M059J (cell line): Measurements from ENCODE around the gene NFE2. TPM values are rescaled to one million over a fixed set of nuclear protein-coding genes. Genes with fewer than 3 reads are reported as not detected.
A peak's percentile ranks its signal among the peaks of the same experiment; 100 is the strongest.
"Not testable (repeated sequence)": the region's sequence is repeated elsewhere in the genome, so short reads cannot be mapped to it uniquely, and the experiment has no call there.

Experiments used
- DNase-seq: peaks from one replicate; pipeline ENCODE4 v3.0.0-alpha.2; 2012; ENCODE audit warnings: low read depth
- total RNA-seq: library from RNA; depleted of rRNA; stranded (reverse); fragments of >200 nt; shearing (Covaris generic); gene quantifications from 2 replicates; pipeline ENCODE4 v1.2.3, GENCODE V29; 2014

The NFE2 gene
- total RNA-seq, 1 experiment from 2014 or later, result 2.5 TPM

DNA sequence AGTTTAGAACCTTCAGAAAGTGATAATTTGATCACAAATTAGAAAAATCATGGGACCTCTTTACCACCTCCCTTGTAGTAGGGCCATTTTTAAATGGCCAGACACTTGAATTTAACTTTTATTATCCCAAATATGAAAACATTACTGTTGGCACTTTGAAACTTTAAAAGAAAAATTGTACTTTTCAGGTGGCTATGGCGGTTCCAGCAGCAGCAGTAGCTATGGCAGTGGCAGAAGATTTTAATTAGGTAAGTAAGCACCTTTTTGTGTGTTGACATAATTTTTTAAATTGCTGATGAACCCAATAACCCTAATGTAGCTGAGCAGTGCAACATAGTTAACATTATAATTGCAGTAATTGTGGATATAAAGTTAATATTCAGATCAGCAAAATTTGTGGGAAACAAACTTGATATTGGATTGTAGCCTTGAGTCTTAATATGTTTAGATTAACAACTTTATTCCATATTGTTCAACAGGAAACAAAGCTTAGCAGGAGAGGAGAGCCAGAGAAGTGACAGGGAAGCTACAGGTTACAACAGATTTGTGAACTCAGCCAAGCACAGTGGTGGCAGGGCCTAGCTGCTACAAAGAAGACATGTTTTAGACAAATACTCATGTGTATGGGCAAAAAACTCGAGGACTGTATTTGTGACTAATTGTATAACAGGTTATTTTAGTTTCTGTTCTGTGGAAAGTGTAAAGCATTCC is 16.6 kb downstream of the NFE2 start:
- DNase-seq, result not testable (repeated sequence)

DNA sequence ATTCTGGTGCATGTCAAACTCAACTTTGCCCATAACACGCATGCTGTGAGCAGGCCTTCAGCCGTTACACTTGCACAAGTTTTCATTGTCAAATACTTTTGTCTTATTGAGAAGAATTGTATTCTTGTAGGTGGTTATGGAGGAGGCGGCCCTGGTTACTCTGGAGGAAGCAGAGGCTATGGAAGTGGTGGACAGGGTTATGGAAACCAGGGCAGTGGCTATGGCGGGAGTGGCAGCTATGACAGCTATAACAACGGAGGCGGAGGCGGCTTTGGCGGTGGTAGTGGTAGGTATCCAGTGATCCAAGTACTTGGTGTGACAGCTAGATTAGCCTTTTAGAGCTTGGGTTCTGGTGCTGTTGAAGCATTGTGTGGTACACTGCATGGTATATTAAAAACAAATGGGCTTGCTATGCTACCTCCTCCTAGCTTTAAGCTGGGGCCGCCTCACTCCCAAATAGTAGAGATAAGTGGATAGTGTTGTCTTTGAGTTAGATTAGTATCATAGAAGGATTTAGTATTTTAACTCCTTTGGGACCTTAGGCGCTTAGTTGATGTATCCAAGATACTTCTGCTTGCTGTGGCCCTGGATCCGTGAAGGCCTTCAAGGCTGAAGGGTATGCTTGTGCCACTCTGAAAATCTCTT is 17.7 kb downstream of the NFE2 start:
- DNase-seq, result no peak

DNA sequence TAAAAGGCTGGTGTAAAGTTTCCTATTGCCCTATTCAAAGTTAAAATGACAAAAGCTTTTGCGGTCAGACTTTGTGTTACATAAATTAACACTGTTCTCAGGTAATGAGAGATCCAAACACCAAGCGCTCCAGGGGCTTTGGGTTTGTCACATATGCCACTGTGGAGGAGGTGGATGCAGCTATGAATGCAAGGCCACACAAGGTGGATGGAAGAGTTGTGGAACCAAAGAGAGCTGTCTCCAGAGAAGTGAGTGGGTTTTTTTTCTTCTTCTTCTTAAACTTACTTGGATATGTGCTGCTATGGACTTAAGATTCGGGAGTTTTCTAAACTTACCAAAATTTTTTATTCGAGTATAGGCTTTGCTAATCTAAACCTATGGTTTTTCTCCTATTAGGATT is 19.1 kb downstream of the NFE2 start:
- not testable (repeated sequence) for DNase-seq

DNA sequence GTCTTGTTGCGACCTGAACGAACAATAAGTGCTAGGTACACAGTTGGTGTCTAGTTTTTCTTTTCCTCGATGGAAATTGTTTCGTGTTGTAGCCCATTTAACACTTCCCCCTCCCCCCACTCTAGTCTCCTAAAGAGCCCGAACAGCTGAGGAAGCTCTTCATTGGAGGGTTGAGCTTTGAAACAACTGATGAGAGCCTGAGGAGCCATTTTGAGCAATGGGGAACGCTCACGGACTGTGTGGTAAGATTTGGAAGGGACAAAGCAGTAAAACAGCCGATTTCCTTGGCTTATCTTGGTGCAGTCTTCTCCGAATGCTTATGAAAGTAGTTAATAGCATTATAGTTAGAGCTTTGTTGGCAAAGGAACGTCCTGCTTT is 19.6 kb downstream of the NFE2 start:
- DNase-seq, result not testable (repeated sequence)

DNA sequence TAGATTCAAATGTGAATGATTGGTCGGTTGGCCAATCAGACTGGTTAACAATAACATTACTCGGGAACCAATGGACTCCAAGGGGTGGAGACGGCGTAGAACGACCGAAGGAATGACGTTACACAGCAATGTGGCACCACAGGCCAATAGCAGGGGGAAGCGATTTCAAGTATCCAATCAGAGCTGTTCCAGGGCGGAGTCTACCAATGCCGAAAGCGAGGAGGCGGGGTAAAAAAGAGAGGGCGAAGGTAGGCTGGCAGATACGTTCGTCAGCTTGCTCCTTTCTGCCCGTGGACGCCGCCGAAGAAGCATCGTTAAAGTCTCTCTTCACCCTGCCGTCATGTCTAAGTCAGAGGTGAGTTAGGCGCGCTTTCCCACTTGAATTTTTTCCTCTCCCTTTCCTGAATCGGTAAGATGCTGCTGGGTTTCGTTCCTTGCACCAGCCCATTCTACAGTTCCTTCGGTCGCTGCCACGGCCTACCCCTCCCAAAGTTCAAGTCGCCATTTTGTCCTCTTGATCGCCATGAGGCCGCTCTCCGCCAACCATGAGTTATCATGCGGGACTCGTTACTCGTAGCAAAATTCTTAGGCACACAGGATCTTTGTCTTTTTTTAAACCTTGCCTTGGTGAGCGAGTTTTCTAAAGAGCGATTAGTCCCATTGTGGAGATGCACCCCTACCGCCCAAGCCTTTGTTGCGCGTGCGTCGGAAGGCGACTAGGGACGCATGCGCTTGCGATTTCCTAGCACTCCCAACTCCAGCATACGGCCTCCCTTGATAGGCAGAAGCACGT is 20.2 kb downstream of the NFE2 start, which contains the start of gene HNRNPA1:
TSS of gene HNRNPA1 (plus strand) at position 259 of the 793 bp plus-strand sequence. CDS start at position 341, 82 bp downstream.
- peak; percentile 99 for DNase-seq

DNA sequence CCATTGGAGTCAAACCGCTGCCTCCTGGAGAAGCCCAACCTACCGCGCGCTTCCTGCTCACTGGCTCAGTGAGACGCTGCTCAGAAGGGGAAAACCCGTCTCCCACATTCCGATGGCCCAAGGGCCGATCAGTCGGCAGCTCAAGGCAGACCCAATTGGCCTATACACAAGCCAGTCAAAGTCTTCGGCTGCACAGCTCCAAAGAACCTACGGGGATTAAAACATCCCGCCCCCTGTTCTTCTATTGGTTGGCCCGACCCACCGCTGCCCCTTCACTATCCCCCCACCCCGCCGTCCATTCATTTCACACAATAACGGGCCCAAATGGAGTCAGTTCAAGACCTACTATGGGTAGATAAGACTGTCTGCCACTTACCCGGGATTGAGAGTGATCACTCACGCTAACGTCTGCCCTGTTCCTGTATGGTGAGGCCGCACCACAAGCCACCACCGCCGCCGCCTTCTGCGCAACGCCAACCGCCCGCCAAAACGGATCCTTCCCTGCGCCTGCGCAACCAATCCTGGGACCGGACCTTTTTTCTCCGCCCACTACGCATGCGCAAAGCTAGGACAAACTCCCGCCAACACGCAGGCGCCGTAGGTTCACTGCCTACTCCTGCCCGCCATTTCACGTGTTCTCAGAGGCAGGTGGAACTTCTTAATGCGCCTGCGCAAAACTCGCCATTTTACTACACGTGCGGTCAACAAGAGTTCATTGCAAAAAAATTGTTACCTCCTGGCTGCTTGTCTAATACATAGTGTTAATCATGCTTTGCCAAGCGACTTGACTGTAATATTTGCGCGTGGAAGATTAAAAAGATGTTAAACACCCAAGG is 21.0 kb downstream of the NFE2 start, which contains the start of gene CBX5:
TSS of gene CBX5 (minus strand) at position 491 of the 836 bp plus-strand sequence. CDS start 22,472 bp downstream, outside the sequence.
- peak; percentile 100 for DNase-seq

DNA sequence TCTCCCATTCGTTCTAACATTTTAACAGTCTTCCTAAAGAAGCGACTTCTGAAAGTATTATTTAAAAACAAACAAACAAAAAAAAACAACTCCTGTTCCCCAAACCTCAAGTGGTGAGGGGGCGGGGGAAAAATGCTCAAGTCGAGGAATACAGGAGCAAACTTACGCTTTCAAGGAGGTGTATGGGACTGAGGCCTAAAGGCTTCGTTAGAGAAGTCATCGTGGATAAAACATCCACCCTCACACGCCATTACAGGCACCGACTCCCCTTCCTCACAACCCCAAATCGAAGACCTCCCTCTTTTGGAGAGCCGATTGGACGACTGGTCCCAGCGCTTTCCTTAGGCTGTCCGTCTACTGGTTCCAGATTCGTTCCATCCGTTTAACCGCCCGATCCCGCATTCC is 21.6 kb downstream of the NFE2 start:
- DNase-seq, result no peak

DNA sequence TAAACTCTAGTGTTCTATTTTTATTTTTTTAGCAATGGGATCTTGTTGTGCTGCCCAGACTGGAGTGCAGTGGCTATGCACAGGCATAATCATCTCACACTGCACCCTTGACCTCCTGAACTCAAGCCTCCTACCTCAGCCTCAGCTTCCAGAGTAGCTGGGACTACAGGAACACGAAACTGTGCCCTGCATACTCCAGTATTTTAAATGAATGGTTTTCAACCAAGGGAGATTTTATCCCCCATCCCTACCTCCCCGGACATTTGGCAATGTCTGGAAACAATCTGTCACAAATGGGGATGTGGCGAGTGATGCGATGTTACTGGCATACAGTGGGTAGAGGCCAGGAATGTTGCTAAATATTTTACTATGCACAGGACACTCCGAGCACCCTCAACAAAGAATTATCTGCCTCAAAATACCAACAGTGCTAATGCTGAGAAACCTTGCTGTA is 23.0 kb downstream of the NFE2 start:
- DNase-seq, result peak; percentile 67

DNA sequence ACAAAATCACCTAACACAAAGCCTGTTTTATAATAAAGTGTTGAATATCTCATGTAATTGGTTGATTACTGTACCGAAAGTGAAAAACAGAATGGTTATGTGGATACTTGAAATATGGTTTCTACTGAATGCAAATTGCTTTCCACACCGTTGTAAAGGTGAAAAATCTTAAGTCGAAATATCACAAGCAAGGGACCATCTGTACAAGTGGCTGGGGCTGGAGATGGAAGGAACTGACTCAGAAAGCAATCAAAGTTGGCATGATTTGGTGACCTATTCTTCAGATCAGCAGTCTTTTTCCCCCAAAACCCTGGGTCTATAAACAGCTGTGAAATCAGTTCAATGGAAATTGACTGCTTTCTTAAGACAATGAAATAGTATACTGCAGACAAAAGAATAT is 24.4 kb downstream of the NFE2 start:
- DNase-seq, result no peak

DNA sequence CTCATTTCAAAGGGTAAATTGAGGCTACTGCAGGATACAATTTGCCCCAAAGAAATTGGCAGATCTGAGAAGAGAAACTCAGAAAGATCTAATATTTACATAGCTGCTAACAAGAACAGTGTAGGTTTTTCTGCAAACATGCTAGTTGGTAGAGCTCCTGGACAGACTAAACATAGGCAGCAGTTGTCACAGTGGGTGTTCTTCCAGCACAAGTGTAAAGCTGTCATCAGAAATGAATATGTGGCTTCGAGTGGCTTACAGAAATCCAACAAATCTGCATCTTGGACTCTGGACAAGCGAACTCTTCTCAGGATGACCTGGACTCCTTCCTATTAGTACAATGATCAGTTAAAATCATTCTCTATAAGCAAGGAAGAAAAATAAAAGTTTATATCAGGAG is 26.8 kb downstream of the NFE2 start:
- DNase-seq, result no peak

DNA sequence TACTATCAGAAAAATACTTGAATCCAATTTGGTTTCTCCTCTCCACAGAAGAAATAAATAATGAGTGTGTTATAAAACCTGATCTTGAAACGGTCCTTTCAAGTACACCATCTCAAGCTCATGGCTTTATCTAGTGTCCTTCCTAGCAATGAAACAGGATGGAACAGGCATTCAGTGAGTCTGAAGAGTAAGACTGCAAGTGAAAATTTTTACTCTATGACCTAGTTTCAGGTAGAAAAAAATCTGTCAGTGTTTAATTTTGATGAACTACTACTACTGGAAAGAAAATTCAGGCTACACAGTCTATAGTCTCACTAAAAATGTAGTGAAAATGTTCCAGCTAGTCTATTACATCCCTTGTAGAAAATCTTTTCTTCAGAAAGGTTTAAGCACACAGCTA is 28.6 kb downstream of the NFE2 start:
- no peak for DNase-seq

DNA sequence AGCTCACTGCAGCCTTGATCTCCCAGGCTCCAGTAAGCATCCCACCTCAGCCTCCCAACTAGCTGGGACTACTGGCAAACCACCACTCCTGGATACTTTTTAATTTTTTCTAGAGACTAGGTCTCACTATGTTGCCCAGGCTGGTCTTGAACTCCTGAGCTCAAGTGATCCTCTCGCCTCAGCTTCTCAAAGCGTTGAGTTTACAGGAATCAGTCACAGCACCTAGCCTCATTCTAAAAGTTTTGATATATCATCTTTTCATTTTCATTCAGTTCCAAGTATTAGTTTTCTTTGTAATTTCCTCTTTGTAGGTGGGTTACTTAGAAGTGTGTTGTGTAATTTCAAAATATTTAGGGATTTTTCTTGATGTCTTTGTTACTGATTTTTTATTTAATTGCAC is 30.5 kb downstream of the NFE2 start:
- no peak for DNase-seq

DNA sequence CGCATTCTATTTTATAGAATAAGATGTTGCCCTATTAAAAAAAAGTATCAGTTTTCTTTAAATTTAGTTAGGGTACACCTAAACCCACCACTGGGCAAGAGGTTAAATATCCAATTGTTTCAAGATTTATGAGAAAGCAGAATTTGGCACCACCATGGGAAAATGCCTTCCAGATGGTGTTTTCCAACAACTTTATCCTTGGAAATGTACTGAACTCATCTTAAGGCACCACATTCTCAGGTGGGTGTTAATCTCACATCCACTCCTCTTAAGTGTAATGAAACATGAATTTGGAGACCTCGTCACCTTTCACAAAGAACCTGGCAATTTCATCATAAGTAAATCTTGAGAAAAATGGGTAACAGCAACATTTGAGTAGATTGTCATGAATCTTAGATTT is 34.0 kb downstream of the NFE2 start:
- DNase-seq, result no peak

DNA sequence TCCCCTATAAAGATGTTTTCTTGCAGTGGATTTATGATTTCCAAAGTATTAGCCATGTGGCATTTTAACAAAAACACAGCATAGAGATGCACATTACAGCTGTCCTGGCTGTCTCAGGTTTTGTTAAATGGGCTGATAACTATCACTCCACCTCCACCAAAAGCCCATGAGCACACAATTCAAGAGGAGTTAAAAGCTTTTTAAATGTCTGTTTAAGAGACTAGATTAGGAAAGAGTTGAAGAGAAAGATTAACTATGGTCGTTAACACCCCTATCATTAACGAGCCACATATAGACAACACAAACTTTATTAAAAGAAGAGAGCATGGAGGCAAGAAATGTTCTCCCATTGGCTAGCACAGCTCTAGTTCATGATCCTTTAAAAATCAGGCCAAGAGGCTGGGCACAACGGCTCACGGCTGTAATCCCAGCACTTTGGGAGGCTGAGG is 35.4 kb downstream of the NFE2 start:
- DNase-seq, result no peak

DNA sequence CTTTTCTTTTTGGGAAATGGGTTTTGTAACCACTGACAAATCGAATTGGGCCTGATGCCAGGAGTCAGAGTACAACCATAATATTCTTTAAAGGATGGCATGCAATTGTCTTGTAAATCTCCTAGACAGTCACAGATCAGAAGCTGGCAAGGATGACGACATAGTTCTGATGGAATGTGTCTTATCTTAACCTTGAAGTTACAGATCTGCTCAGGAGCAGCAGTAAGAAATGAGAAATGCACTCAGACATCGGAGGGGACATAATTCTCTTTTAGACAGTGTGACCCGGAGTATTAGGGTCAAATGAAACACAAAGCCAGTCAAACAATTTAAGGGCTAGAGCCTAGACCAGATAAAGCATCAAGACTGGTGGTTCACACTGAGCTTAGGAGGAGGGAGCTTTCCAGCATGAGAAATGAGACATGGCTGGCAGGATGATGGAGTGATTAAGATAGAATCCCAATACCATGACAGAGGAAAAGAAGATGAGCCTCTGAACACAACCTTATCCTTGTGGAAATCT is 38.4 kb downstream of the NFE2 start:
- DNase-seq, result peak; percentile 92

DNA sequence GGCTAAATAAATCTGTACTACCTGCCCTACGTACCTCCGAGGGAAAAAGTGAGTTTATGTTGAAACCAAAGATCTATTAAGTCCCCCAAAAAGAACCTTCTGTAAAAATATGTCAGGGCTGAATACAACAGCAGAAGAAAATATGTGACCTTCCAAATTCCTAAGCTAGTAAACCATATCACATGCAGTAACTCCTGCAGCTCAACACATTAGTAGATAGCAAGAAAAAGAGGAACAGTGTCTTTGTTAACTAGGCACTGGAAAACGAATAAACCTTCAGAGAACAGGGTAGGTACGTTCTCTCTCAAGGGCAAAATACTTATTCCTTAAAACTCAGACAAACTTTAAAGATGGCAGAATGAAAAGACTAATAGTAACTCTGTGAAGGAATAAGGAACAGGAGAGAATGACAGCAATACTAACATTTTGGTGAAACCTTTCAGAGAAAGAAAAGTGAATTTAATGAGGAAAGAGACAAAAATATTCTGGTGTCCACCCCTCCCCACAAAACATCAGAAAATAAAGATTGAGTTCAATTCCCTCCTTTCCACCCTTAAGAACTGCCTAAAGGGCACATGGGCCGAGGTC is 38.9 kb downstream of the NFE2 start:
- DNase-seq, result no peak

DNA sequence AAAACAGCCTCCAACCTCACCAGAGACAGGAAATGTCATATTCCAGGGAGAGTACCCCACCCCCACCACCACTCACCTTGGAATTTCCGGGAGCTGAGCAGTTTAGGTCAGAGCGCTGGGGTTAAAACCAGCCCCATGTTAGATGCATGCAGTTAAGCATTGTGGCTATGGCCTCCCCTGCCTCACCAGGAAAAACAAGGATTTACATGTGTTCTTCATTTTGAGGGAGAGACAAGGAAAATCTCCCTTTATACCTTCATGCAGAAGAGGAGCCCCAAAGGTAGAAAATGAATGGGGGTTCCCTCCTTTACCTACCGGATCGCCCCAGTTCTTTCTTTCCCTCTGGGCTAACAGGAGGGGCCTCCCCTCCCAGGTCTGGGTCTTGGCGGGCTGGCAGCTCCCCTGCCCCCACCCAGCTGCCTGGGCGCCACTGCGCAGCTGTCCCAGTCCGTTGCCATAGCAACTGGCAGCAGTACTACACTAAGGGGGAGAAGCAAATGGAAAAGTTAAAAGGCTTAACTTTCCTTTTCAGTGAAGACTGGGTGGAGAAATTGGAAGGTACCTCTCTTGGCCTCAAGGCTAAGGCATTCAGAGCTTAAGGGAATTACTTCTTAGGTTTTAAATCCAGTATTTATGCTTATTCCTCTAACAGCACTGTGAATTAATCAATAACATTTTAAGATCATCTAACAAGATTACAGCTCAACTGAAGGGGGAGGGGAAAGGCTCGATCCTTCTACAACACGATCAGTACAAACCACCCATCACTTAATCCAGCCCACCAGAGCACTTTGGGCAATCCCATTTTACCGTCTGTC is 41.4 kb downstream of the NFE2 start:
- DNase-seq, result peak; percentile 94

DNA sequence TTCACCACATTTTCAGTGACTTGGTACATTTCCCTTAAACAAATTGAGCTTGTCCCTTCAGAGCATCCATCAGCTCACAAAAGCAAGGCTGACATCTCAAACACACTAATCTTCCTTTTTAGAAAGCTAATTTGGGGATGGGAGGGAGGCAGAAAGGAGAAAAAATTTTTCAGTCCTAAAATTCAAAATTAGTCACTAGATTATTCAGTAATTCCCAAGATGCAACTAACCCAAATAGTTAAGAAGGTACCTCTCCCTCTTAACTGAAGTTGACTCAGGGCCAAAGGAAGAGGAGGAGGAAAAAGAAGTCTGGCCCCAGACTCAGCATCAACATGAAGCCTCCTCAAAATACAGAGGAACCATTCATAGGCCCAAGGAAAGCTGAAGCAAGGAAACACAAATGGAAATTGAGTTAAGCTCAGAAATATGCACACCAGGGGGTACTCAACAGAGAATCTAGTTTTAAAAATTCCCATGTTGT is 42.6 kb downstream of the NFE2 start:
- DNase-seq, result peak; percentile 73

DNA sequence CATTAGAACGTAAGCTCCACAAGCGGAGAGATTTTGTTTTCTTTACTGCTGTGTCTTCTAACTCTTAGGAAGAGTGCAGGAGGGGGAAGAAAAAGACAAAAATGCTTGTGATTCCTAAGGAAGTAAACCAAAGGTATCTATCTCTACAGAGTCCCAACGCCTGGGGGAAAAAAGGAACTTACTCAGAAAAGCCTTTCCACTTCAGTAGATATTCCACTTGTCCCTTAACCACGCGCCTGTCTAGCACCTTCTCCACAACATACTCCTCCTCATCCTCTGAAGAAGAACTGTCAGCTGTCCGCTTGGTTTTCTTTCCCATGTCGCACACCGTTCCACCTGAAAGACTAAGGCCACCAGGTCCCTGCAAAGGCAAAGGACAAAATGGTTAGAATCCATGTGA is 43.5 kb downstream of the NFE2 start:
- peak; percentile 43 for DNase-seq

DNA sequence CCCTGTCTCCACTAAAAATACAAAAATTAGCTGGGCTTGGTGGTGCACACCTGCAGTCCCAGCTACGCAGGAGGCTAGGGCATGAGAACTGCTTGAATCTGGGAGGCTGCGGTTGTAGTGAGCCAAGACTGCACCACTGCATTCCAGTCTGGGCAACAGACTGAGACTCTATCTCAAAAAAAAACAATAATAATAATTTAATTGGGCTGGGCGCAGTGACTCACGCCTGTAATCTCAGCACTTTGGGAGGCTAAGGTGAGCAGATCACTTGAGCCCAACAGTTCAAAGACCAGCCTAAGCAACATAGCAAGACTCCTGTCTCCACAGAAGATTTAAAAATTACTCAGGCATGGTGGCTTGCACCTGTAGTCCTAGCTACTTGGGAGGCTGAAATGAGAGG is 47.6 kb downstream of the NFE2 start:
- DNase-seq, result peak; percentile 45
